HG02610 (cell line): ENCODE data around the gene SGSH.
A peak's percentile ranks its signal among the peaks of the same experiment; 100 is the strongest.

ENCODE experiments used
- ATAC-seq: cut with Tn5 transposase; IDR thresholded peaks from one replicate; pipeline ENCODE4 v1.9.1; 2021; ENCODE audit warnings: mild to moderate bottlenecking, moderate library complexity; ENCODE audit not compliant: unreplicated experiment

SGSH gene

GRCh38 chr17:80229011-80229410 is 8.9 kb upstream of the SGSH start:
- no peak for ATAC-seq

- no peak for ATAC-seq
These were observed 8.3 kb upstream of the SGSH start for GRCh38 chr17:80228477-80228876.

GRCh38 chr17:80227666-80228065 is 7.5 kb upstream of the SGSH start:
- ATAC-seq, result no peak

- no peak for ATAC-seq
These were observed 7.0 kb upstream of the SGSH start for GRCh38 chr17:80227156-80227555.

- no peak for ATAC-seq
These were observed 5.1 kb upstream of the SGSH start for GRCh38 chr17:80225230-80225629.

GRCh38 chr17:80224683-80225082 is 4.5 kb upstream of the SGSH start:
- no peak for ATAC-seq

GRCh38 chr17:80223838-80224497 is 3.8 kb upstream of the SGSH start:
- no peak for ATAC-seq

GRCh38 chr17:80223142-80223815 is 3.1 kb upstream of the SGSH start:
- no peak for ATAC-seq

GRCh38 chr17:80222376-80223141 is 2.4 kb upstream of the SGSH start:
- no peak for ATAC-seq

GRCh38 chr17:80221351-80222105 is 1.4 kb upstream of the SGSH start:
- ATAC-seq, result no peak

GRCh38 chr17:80220736-80221215 is 643 bp upstream of the SGSH start:
- ATAC-seq, result no peak

- ATAC-seq, result no peak
These were observed 425 bp downstream of the SGSH start for GRCh38 chr17:80219763-80220053.

- ATAC-seq, result peak; percentile 64
These were observed 945 bp downstream of the SGSH start for GRCh38 chr17:80219013-80219762.

- ATAC-seq, result no peak
These were observed 1.7 kb downstream of the SGSH start for GRCh38 chr17:80218391-80218790.

- ATAC-seq, result no peak
These were observed 2.3 kb downstream of the SGSH start for GRCh38 chr17:80217703-80218362.

GRCh38 chr17:80216473-80217456 is 3.4 kb downstream of the SGSH start:
- no peak for ATAC-seq

GRCh38 chr17:80214878-80215210 is 5.3 kb downstream of the SGSH start:
- no peak for ATAC-seq

- ATAC-seq, result no peak
These were observed 5.9 kb downstream of the SGSH start for GRCh38 chr17:80214012-80214877.
